GM18861 (cell line): Measurements from ENCODE around the gene SLC33A1.

Experiments
- ATAC-seq: cut with Tn5 transposase; IDR thresholded peaks from one replicate; pipeline ENCODE4 v1.9.1; 2021; ENCODE audit not compliant: unreplicated experiment

Gene SLC33A1

DNA sequence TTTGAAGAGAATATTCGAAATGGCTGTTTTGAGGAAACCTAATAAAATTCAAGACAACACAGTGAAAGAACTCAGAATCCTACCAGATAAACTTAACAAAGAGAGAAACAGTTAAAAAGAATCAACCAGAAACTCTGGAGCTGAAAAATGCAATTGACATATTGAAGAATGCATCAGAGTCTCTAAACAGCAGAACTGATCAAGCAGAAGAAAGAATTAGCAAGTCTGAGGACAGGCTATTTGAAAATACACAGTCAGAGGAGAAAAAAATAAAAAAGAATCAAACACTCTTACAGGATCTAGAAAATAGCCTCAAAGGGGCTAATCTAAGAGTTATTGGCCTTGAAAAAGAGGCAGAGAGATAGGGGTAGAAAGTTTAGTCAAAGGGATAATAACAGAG lies 61.7 kb downstream of the SLC33A1 start:
- ATAC-seq = no peak

DNA sequence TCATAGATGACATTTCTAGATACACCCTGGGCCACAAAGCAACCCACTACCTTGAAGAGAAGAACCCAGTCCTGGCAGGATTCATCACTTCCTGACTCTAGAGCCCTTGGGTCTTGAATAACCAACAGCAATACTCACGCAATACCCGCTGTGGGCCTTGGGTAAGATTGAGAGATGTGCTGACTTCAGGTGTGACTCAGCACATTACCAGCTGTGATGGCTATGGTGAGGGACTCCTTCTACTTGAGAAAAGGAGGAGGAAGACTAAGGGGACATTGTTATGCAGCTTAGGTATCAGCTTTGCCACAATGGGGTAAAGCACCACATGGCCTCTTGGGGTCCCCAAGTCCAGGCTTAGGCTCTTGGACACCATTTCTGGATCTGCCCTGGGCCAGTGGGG lies 63.0 kb downstream of the SLC33A1 start:
- ATAC-seq = no peak

- no peak for ATAC-seq
Measured at GRCh38 chr3:155790272-155790925, 63.8 kb downstream of the SLC33A1 start.

DNA sequence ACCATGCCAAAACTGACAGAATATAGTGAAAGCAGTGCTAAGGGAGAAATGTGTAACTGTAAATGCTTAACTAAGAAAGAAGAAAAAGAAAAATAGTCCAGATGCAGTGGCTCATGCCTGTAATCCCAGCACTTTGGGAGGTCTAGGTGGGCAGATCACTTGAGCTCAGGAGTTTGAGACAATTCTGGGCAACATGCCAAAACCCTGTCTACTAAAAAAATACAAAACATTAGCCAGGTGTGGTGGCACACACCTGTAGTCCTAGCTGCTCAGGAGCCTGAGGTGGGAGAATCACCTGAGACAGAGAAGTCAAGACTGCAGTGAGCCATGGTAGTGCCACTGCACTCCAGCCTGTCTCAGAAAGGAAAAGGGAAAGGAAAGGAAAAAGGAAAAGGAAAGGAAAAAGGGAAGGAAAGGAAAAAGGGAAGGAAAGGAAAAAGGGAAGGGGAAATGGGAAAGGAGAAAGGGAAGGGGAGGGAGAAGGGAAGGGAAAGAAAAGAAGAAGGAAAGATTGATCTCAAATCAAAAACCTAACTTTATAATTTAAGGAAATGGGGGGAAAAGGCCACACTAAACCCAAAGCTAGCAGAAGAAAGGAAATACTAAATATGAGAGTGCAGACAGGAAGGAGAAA lies 68.4 kb downstream of the SLC33A1 start:
- ATAC-seq = no peak

- no peak for ATAC-seq
Measured at GRCh38 chr3:155782390-155782953, 71.8 kb downstream of the SLC33A1 start.

- no peak for ATAC-seq
Measured at GRCh38 chr3:155780291-155780690, 73.9 kb downstream of the SLC33A1 start.

DNA sequence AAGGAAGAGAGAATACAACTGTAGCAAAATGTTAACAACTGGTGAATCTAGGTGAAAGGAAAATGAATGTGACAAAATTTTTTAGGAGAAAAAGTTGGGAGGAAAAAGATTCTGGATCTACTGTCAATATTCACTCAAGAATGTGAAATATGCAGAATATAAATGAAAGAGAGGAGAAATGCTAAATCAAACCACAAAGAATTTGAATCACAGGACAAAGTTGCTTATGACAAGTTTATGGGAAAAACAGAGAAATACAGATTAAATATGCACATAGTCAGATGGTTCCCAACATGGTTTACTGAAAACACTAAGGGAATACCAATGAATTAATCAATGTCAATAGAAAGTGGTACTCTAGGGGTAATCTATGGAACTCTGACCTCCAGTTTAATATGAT lies 75.8 kb downstream of the SLC33A1 start:
- ATAC-seq = no peak

DNA sequence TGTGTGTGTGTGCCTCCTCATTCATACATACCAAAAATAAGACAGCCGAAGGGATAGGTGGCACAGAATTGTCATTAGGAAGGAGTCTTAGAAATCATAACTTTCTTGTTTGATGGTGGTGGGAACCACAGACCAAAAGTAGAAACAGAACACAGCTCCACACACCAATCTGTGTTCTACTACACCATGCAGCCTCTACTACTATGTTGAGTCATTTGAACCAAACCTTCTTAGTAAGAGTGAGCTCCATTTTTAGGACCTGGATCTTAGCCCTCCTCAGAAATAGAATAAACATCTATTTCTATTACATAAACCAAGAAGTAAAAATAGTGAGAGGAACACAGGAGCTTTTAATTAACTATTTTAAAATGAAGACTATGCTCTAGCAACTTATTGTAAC lies 81.4 kb downstream of the SLC33A1 start:
- ATAC-seq = no peak

GRCh38 chr3:155771126-155771525 lies 83.1 kb downstream of the SLC33A1 start:
- ATAC-seq = no peak
